Measurements from ENCODE around the gene RESP18.

DNA sequence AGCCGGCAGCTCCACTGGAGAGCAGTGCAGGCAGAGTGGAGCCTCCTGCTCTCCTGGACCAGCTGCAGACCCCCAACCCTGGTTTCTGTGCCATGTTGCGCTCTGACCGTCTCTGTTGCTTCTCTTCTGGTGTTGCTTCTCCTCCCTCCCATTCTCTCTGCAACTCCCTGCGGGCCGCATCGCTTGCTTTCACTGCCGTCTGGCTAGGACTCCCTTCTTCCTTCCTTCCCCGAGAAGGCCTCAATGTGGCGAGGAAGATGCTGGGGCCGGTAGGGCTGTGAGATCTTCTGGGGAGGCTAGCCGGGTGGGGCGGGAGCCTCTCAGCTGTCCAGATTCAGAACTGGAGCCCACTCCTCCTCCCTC, 47.2 kb downstream of the RESP18 start:
- TF ChIP-seq, protein P1, sequence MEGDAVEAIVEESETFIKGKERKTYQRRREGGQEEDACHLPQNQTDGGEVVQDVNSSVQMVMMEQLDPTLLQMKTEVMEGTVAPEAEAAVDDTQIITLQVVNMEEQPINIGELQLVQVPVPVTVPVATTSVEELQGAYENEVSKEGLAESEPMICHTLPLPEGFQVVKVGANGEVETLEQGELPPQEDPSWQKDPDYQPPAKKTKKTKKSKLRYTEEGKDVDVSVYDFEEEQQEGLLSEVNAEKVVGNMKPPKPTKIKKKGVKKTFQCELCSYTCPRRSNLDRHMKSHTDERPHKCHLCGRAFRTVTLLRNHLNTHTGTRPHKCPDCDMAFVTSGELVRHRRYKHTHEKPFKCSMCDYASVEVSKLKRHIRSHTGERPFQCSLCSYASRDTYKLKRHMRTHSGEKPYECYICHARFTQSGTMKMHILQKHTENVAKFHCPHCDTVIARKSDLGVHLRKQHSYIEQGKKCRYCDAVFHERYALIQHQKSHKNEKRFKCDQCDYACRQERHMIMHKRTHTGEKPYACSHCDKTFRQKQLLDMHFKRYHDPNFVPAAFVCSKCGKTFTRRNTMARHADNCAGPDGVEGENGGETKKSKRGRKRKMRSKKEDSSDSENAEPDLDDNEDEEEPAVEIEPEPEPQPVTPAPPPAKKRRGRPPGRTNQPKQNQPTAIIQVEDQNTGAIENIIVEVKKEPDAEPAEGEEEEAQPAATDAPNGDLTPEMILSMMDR (IDR thresholded peaks at IDR 0.05) = no peak
- TF ChIP-seq POLR2A (IDR thresholded peaks at IDR 0.05) = no peak
